ENCODE measurements around the gene GDPD1.

- no peak for TF ChIP-seq CTCF (IDR thresholded peaks at IDR 0.05; ENCODE audit: low read depth, low read length, poor library complexity, severe bottlenecking)
- TF ChIP-seq EZH2phosphoT487 (IDR thresholded peaks at IDR 0.05; ENCODE audit: borderline replicate concordance, low read length) = no peak
These were observed 90.1 kb downstream of the GDPD1 start for GRCh38 chr17:59310263-59310920.

All from DOHH2 (cell line).